OCI-LY1 (cell line): ENCODE results near the gene YLPM1.

Source experiments
- H2AFZ ChIP-seq: fragments of 200-600 bp; sonication (generic), shearing (Covaris generic); 2 replicates; pipeline ENCODE4 v1.6.0; 2014; ENCODE audit warnings: antibody characterized with exemption, mild to moderate bottlenecking, low read length
- H3F3A ChIP-seq: fragments of 200-600 bp; sonication (generic), shearing (Covaris generic); 2 replicates; pipeline ENCODE4 v1.6.0; 2014; ENCODE audit warnings: mild to moderate bottlenecking, antibody characterized with exemption, low read length, moderate library complexity; ENCODE audit not compliant: insufficient read depth
- H3K27ac ChIP-seq: fragments of 200-600 bp; sonication (generic); 2 replicates; pipeline ENCODE4 v1.5.1; 2014; ENCODE audit warnings: low read length, mixed run types, mild to moderate bottlenecking, low read depth; ENCODE audit not compliant: poor library complexity, severe bottlenecking
- H3K27me3 ChIP-seq: fragments of 200-600 bp; sonication (generic); 2 replicates; pipeline ENCODE4 v1.6.0; 2014; ENCODE audit warnings: antibody characterized with exemption, mild to moderate bottlenecking, low read length, moderate library complexity; ENCODE audit not compliant: insufficient read depth
- H3K36me3 ChIP-seq: fragments of 200-600 bp; sonication (generic); 2 replicates; pipeline ENCODE4 v1.6.1; 2014; ENCODE audit warnings: mild to moderate bottlenecking, antibody characterized with exemption, low read length, moderate library complexity, mixed read lengths; ENCODE audit not compliant: insufficient read depth
- H3K4me1 ChIP-seq: fragments of 200-600 bp; sonication (generic); 2 replicates; pipeline ENCODE4 v1.5.1; 2014; ENCODE audit warnings: mild to moderate bottlenecking, low read length, moderate library complexity; ENCODE audit not compliant: insufficient read depth, severe bottlenecking
- H3K4me2 ChIP-seq: fragments of 200-600 bp; sonication (generic), shearing (Covaris generic); 2 replicates; pipeline ENCODE4 v1.6.1; 2014; ENCODE audit warnings: low read length
- H3K4me3 ChIP-seq: fragments of 200-600 bp; sonication (generic); 2 replicates; pipeline ENCODE4 v1.5.1; 2014; ENCODE audit warnings: low read length, low read depth, mild to moderate bottlenecking, mixed read lengths; ENCODE audit not compliant: poor library complexity, severe bottlenecking
- H3K79me2 ChIP-seq: fragments of 200-600 bp; shearing (Covaris generic); 2 replicates; pipeline ENCODE4 v1.6.1; 2016; ENCODE audit warnings: mixed run types, low read length, mixed read lengths; ENCODE audit not compliant: insufficient read depth
- H3K9ac ChIP-seq: fragments of 200-600 bp; sonication (generic), shearing (Covaris generic); 2 replicates; pipeline ENCODE4 v1.6.1; 2014; ENCODE audit warnings: mild to moderate bottlenecking, low read length, mixed read lengths
- H3K9me2 ChIP-seq: fragments of 200-600 bp; sonication (generic), shearing (Covaris generic); 2 replicates; pipeline ENCODE4 v1.6.1; 2014; ENCODE audit warnings: low read depth, mild to moderate bottlenecking, low read length, mixed read lengths
- H3K9me3 ChIP-seq: fragments of 200-600 bp; shearing (Covaris generic); 2 replicates; pipeline ENCODE4 v1.6.1; 2014; ENCODE audit warnings: low read length, mixed read lengths
- H4K20me1 ChIP-seq: fragments of 200-600 bp; sonication (generic), shearing (Covaris generic); 2 replicates; pipeline ENCODE4 v1.6.0; 2016; ENCODE audit warnings: mild to moderate bottlenecking, low read length; ENCODE audit not compliant: insufficient read depth
- CTCF ChIP-seq: fragments of 200-600 bp; sonication (generic), shearing (Covaris generic); IDR thresholded peaks from 2 replicates; pipeline ENCODE4 v1.5.1; 2017; ENCODE audit warnings: mild to moderate bottlenecking, antibody characterized with exemption, low read length, moderate library complexity, mixed read lengths
- EZH2 ChIP-seq: fragments of 200-600 bp; sonication (generic), shearing (Covaris generic); IDR thresholded peaks from 2 replicates; pipeline ENCODE4 v1.8.0; 2017; ENCODE audit warnings: borderline replicate concordance, mixed run types, mild to moderate bottlenecking, antibody characterized with exemption, low read length, moderate library complexity, mixed read lengths

The YLPM1 gene

GRCh38 chr14:74720526-74720925 is 42.6 kb upstream of the YLPM1 start:
- Histone ChIP-seq H3K9me2 (no peaks in the 10 kb centered on the region), H3K9ac (no peak overlapping the region), H3K36me3 (peaks cover 53% of the 10 kb centered on the region), H3K4me2 (no peak overlapping the region), H3K79me2 (no peaks in the 10 kb centered on the region), H3K4me1 (no peaks in the 10 kb centered on the region), H3K27ac (no peak overlapping the region), H2AFZ (no peak overlapping the region), H3K9me3 (no peaks in the 10 kb centered on the region), H3K4me3 (no peak overlapping the region), H4K20me1 (no peaks in the 10 kb centered on the region), H3F3A (no peaks in the 10 kb centered on the region), H3K27me3 (no peaks in the 10 kb centered on the region)
- TF ChIP-seq CTCF = no peak
- TF ChIP-seq EZH2 = no peak

- no peaks in the 10 kb centered on the region for H3F3A ChIP-seq
- no peaks in the 10 kb centered on the region for H4K20me1 ChIP-seq
- no peak overlapping the region for H3K4me3 ChIP-seq
- H3K4me1 ChIP-seq = no peaks in the 10 kb centered on the region
- no peak overlapping the region for H3K4me2 ChIP-seq
- no peak overlapping the region for H3K9ac ChIP-seq
- H3K79me2 ChIP-seq = no peaks in the 10 kb centered on the region
- no peak overlapping the region for H2AFZ ChIP-seq
- H3K27ac ChIP-seq = no peak overlapping the region
- no peak for TF ChIP-seq CTCF
- H3K9me2 ChIP-seq = no peaks in the 10 kb centered on the region
- no peaks in the 10 kb centered on the region for H3K27me3 ChIP-seq
- peaks cover 35% of the 10 kb centered on the region for H3K36me3 ChIP-seq
- no peaks in the 10 kb centered on the region for H3K9me3 ChIP-seq
Observed at GRCh38 chr14:74723134-74723533, 40.0 kb upstream of the YLPM1 start.

DNA sequence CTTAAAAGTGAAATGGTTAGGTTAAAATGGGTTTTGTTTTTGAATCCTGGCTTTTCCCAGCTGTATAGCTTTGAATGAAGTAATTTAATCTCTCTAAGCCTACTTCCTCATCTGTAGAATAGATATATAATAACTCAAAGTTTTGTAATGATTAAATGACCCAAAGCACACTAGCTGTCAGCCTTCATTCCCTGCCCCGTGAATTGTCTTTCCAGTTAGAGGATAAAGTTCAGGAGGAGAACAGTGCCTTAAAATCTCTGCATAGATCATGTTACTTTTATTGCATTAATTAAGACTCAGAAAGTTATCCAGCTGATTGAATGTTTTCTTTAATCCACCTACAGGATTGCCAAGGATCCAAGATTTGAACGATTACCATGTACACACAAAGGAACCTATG is 30.7 kb upstream of the YLPM1 start:
- TF ChIP-seq CTCF (no peak), EZH2 (no peak)
- Histone ChIP-seq H3K79me2 (no peaks in the 10 kb centered on the region), H2AFZ (no peak overlapping the region), H4K20me1 (no peaks in the 10 kb centered on the region), H3F3A (no peaks in the 10 kb centered on the region; the same call in 1 of the 2 replicates), H3K36me3 (peaks cover 52% of the 10 kb centered on the region), H3K9me3 (no peaks in the 10 kb centered on the region), H3K9ac (no peak overlapping the region), H3K9me2 (no peaks in the 10 kb centered on the region), H3K4me3 (no peak overlapping the region), H3K27me3 (no peaks in the 10 kb centered on the region), H3K4me2 (no peak overlapping the region), H3K4me1 (no peaks in the 10 kb centered on the region), H3K27ac (no peak overlapping the region)
